ENCODE results near the gene TBC1D16. TPM values are rescaled to one million over a fixed set of nuclear protein-coding genes. Genes with fewer than 3 reads are reported as not detected.
"Not testable (repeated sequence)": the region's sequence is repeated elsewhere in the genome, so short reads cannot be mapped to it uniquely, and the experiment has no call there.

Gene TBC1D16
- total RNA-seq, 1 experiment from 2014 or later: 35.9 TPM

- intact Hi-C loops (cut with micrococcal nuclease; ENCODE audit: unreplicated experiment): no loop called here
- TF ChIP-seq CTCF (IDR thresholded peaks at IDR 0.05; ENCODE audit: unreplicated experiment): no peak
- H3K4me3 Mint-ChIP-seq (ENCODE audit: low read depth, unreplicated experiment): no peak overlapping the region
- H3K9me3 Mint-ChIP-seq (ENCODE audit: low read depth, unreplicated experiment): no peaks in the 10 kb centered on the region
- CTCF ChIA-PET: no interaction called here
- BruUV-seq (replicated peaks): no TSS peak
- peaks cover 13% of the 10 kb centered on the region for H3K36me3 Mint-ChIP-seq (ENCODE audit: insufficient read depth, unreplicated experiment)
- no peak overlapping the region for H3K27ac Mint-ChIP-seq (ENCODE audit: unreplicated experiment)
- no peaks in the 10 kb centered on the region for H3K4me1 Mint-ChIP-seq (ENCODE audit: low read depth, unreplicated experiment)
- H3K27me3 Mint-ChIP-seq (ENCODE audit: unreplicated experiment): no peaks in the 10 kb centered on the region
- no peak for DNase-seq
Measured at GRCh38 chr17:79960788-79961522, 74.7 kb downstream of the TBC1D16 start.

- no peak for TF ChIP-seq CTCF (IDR thresholded peaks at IDR 0.05; ENCODE audit: unreplicated experiment)
- no peak for DNase-seq
- intact Hi-C loops (cut with micrococcal nuclease; ENCODE audit: unreplicated experiment): no loop called here
- Mint-ChIP-seq H3K27me3 (ENCODE audit: unreplicated experiment) (no peaks in the 10 kb centered on the region), H3K36me3 (ENCODE audit: insufficient read depth, unreplicated experiment) (peaks cover 13% of the 10 kb centered on the region), H3K4me1 (ENCODE audit: low read depth, unreplicated experiment) (no peaks in the 10 kb centered on the region), H3K4me3 (ENCODE audit: low read depth, unreplicated experiment) (no peak overlapping the region), H3K9me3 (ENCODE audit: low read depth, unreplicated experiment) (no peaks in the 10 kb centered on the region), H3K27ac (ENCODE audit: unreplicated experiment) (no peak overlapping the region)
- CTCF ChIA-PET: no interaction called here
- no TSS peak for BruUV-seq (replicated peaks)
Measured at GRCh38 chr17:79959042-79959441, 76.6 kb downstream of the TBC1D16 start.

- H3K27ac Mint-ChIP-seq (ENCODE audit: unreplicated experiment): no peak overlapping the region
- H3K9me3 Mint-ChIP-seq (ENCODE audit: low read depth, unreplicated experiment): no peaks in the 10 kb centered on the region
- DNase-seq: no peak
- no peaks in the 10 kb centered on the region for H3K27me3 Mint-ChIP-seq (ENCODE audit: unreplicated experiment)
- H3K4me1 Mint-ChIP-seq (ENCODE audit: low read depth, unreplicated experiment): no peaks in the 10 kb centered on the region
- BruUV-seq (replicated peaks): no TSS peak
- no peak for TF ChIP-seq CTCF (IDR thresholded peaks at IDR 0.05; ENCODE audit: unreplicated experiment)
- CTCF ChIA-PET: no interaction called here
- intact Hi-C loops (cut with micrococcal nuclease; ENCODE audit: unreplicated experiment): no loop called here
- no peak overlapping the region for H3K4me3 Mint-ChIP-seq (ENCODE audit: low read depth, unreplicated experiment)
- no peaks in the 10 kb centered on the region for H3K36me3 Mint-ChIP-seq (ENCODE audit: insufficient read depth, unreplicated experiment)
Measured at GRCh38 chr17:79956853-79957252, 78.8 kb downstream of the TBC1D16 start.

GRCh38 chr17:79956441-79956735 is 79.3 kb downstream of the TBC1D16 start:
- intact Hi-C loops (cut with micrococcal nuclease; ENCODE audit: unreplicated experiment); DNase-seq; H3K4me1 Mint-ChIP-seq (ENCODE audit: low read depth, unreplicated experiment); BruUV-seq (replicated peaks); H3K4me3 Mint-ChIP-seq (ENCODE audit: low read depth, unreplicated experiment); H3K9me3 Mint-ChIP-seq (ENCODE audit: low read depth, unreplicated experiment); H3K36me3 Mint-ChIP-seq (ENCODE audit: insufficient read depth, unreplicated experiment); CTCF ChIA-PET; H3K27ac Mint-ChIP-seq (ENCODE audit: unreplicated experiment); H3K27me3 Mint-ChIP-seq (ENCODE audit: unreplicated experiment): not testable (repeated sequence)

- BruUV-seq (replicated peaks): no TSS peak
- no peaks in the 10 kb centered on the region for H3K36me3 Mint-ChIP-seq (ENCODE audit: insufficient read depth, unreplicated experiment)
- no peak for TF ChIP-seq CTCF (IDR thresholded peaks at IDR 0.05; ENCODE audit: unreplicated experiment)
- intact Hi-C loops (cut with micrococcal nuclease; ENCODE audit: unreplicated experiment): no loop called here
- CTCF ChIA-PET: no interaction called here
- DNase-seq: no peak
- H3K27me3 Mint-ChIP-seq (ENCODE audit: unreplicated experiment): no peaks in the 10 kb centered on the region
- no peak overlapping the region for H3K4me3 Mint-ChIP-seq (ENCODE audit: low read depth, unreplicated experiment)
- H3K27ac Mint-ChIP-seq (ENCODE audit: unreplicated experiment): no peak overlapping the region
- no peaks in the 10 kb centered on the region for H3K4me1 Mint-ChIP-seq (ENCODE audit: low read depth, unreplicated experiment)
- no peaks in the 10 kb centered on the region for H3K9me3 Mint-ChIP-seq (ENCODE audit: low read depth, unreplicated experiment)
Measured at GRCh38 chr17:79955691-79956440, 79.8 kb downstream of the TBC1D16 start.
